Measurements from ENCODE around the gene NXPE3.

- TF ChIP-seq CTCF (IDR thresholded peaks at IDR 0.05) = no peak
- no peak for TF ChIP-seq POLR2A (IDR thresholded peaks at IDR 0.05)
Measured at GRCh38 chr3:101845425-101845824, 66.4 kb downstream of the NXPE3 start.
